PC-3 (cell line): ENCODE data around the gene TMEM51.

Experiments
- EZH2 ChIP-seq: fragments of 300-600 bp; sonication (generic); IDR thresholded peaks from one replicate; pipeline ENCODE4 v1.6.1; 2017; ENCODE audit warnings: antibody characterized with exemption, mild to moderate bottlenecking, low read length; ENCODE audit not compliant: unreplicated experiment
- TF ChIP-seq, protein P1 (sequence below): fragments of 300-600 bp; sonication (generic); conservative IDR thresholded peaks from 2 replicates; pipeline ENCODE4 v1.5.1; 2017; ENCODE audit warnings: antibody characterized with exemption, low read depth, mild to moderate bottlenecking, low read length

GRCh38 chr1:15155191-15155590 lies 1.6 kb downstream of the TMEM51 start:
- TF ChIP-seq, protein P1, sequence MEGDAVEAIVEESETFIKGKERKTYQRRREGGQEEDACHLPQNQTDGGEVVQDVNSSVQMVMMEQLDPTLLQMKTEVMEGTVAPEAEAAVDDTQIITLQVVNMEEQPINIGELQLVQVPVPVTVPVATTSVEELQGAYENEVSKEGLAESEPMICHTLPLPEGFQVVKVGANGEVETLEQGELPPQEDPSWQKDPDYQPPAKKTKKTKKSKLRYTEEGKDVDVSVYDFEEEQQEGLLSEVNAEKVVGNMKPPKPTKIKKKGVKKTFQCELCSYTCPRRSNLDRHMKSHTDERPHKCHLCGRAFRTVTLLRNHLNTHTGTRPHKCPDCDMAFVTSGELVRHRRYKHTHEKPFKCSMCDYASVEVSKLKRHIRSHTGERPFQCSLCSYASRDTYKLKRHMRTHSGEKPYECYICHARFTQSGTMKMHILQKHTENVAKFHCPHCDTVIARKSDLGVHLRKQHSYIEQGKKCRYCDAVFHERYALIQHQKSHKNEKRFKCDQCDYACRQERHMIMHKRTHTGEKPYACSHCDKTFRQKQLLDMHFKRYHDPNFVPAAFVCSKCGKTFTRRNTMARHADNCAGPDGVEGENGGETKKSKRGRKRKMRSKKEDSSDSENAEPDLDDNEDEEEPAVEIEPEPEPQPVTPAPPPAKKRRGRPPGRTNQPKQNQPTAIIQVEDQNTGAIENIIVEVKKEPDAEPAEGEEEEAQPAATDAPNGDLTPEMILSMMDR, result no peak
- TF ChIP-seq EZH2, result no peak
